Endothelial cell of umbilical vein (primary cell): ENCODE measurements around the gene PHF23.
A peak's percentile ranks its signal among the peaks of the same experiment; 100 is the strongest.

Experiments
- CTCF ChIP-seq, 2 donors: IDR thresholded peaks; 1 replicate in 1 of 2; 2 replicates in 1 of 2; pipeline ENCODE4 v1.5.1; 2011; ENCODE audit warnings: low read length in 2 of 2, mild to moderate bottlenecking in 2 of 2, moderate library complexity in 2 of 2, control low read depth in 1 of 2, inconsistent platforms in 1 of 2, low read depth in 1 of 2; ENCODE audit not compliant: insufficient read depth in 1 of 2; ENCODE audit errors: extremely low read depth in 1 of 2
- EZH2 ChIP-seq: IDR thresholded peaks from 2 replicates; pipeline ENCODE4 v1.6.1; 2012; ENCODE audit warnings: borderline replicate concordance, low read depth, mild to moderate bottlenecking, moderate library complexity, low read length, inconsistent platforms; ENCODE audit not compliant: severe bottlenecking
- JUN ChIP-seq: IDR thresholded peaks from 2 replicates; pipeline ENCODE4 v1.6.1; 2011; ENCODE audit warnings: borderline replicate concordance, low read depth; ENCODE audit not compliant: insufficient read length, insufficient read depth
- POLR2AphosphoS5 ChIP-seq: IDR thresholded peaks from 2 replicates; pipeline ENCODE4 v1.6.1; 2012; ENCODE audit warnings: low read depth, mild to moderate bottlenecking, control low read depth, low read length, moderate library complexity; ENCODE audit not compliant: insufficient read depth

- TF ChIP-seq CTCF (IDR thresholded peaks at IDR 0.05; ENCODE audit: extremely low read depth in 1 of 2, insufficient read depth in 1 of 2, low read depth in 1 of 2, low read length in 2 of 2) (peak; percentile 92 to 96), POLR2AphosphoS5 (no peak), EZH2 (no peak), JUN (no peak)
Measured at GRCh38 chr17:7280519-7281073, 41.3 kb upstream of the PHF23 start.
